ENCODE data around the gene MAMLD1. TPM values are rescaled to one million over a fixed set of nuclear protein-coding genes. Genes with fewer than 3 reads are reported as not detected.

The MAMLD1 gene
- total RNA-seq, 1 experiment from 2014 or later: 0.48 TPM

DNA sequence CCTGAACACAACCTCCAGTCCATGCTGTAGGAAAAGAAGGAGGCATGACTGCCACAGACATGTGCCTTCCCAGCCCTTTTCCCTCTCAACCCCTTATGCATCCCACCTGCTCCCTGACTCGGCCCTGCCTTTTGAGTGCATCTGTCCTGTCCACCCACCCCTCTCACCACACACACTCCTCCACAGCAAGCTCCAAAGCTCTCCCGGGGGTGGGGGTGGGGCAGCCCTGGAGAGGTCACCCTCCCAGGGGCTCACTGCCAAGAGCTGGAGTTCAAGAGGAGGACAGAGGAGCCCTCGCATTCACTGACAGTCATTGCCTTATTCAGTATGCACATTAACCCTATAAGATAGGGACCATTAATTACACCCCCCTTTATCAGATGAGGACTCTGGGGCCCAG is 46.6 kb upstream of the MAMLD1 start:
- Histone ChIP-seq H2BK12ac (ENCODE audit: insufficient read length, low read depth, low read length) (no peak overlapping the region), H3K14ac (ENCODE audit: insufficient read depth, low read length) (no peak overlapping the region), H4K5ac (ENCODE audit: insufficient read length, low read depth, low read length) (no peak overlapping the region), H4K91ac (ENCODE audit: insufficient read length, low read depth, low read length) (no peak overlapping the region), H4K20me1 (ENCODE audit: control insufficient read depth, insufficient read depth, insufficient read length) (no peaks in the 10 kb centered on the region), H3T11ph (ENCODE audit: low read length) (no peak overlapping the region), H3K79me1 (ENCODE audit: insufficient read depth, low read depth, low read length, poor library complexity, severe bottlenecking) (no peaks in the 10 kb centered on the region), H3K27ac (ENCODE audit: insufficient read length, low read depth, low read length) (no peak overlapping the region), H3K9me3 (ENCODE audit: control insufficient read depth, low read depth, low read length) (no peaks in the 10 kb centered on the region), H3K4ac (ENCODE audit: low read depth, low read length) (no peak overlapping the region), H3K79me2 (ENCODE audit: insufficient read depth, low read length) (no peaks in the 10 kb centered on the region), H3K23ac (ENCODE audit: insufficient read length, low read depth, low read length) (no peak overlapping the region), H3K4me1 (ENCODE audit: insufficient read depth, low read length) (no peaks in the 10 kb centered on the region), H2AK5ac (ENCODE audit: insufficient read length, low read length) (no peak overlapping the region), H2BK20ac (ENCODE audit: low read depth, low read length, poor library complexity, severe bottlenecking) (no peak overlapping the region), H2AFZ (ENCODE audit: low read length) (no peak overlapping the region), H2BK15ac (ENCODE audit: low read depth, low read length) (no peak overlapping the region), H2BK120ac (ENCODE audit: low read depth, low read length, poor library complexity, severe bottlenecking) (no peak overlapping the region), H3K23me2 (ENCODE audit: insufficient read length, low read depth, low read length, poor library complexity, severe bottlenecking) (no peaks in the 10 kb centered on the region), H3K18ac (ENCODE audit: insufficient read length, low read depth, low read length) (no peak overlapping the region), H3K27me3 (ENCODE audit: insufficient read depth, low read length) (no peaks in the 10 kb centered on the region), H4K8ac (replicated peaks; ENCODE audit: insufficient read length, low read depth, low read length) (no peak overlapping the region), H3K9ac (ENCODE audit: extremely low read depth, insufficient read length, low read length) (no peak overlapping the region), H3K56ac (ENCODE audit: insufficient read length, low read depth, low read length) (no peak overlapping the region), H3K4me2 (ENCODE audit: insufficient read depth, insufficient read length, low read length) (no peak overlapping the region), H2BK5ac (ENCODE audit: insufficient read length, low read length) (no peak overlapping the region)
- TF ChIP-seq CTCF (conservative IDR thresholded peaks at IDR 0.05): no peak
- H3K27me3 Mint-ChIP-seq (ENCODE audit: low read depth): peaks cover 7% of the 10 kb centered on the region
- H3K36me3 Mint-ChIP-seq (ENCODE audit: insufficient read depth in 1 of 3, low read depth in 3 of 3): peaks cover 0 to 3% (median 0%) of the 10 kb centered on the region in 3 experiments; a peak in 3 of 7 replicates
- H3K27ac Mint-ChIP-seq: no peak overlapping the region
- H3K9me3 Mint-ChIP-seq: peaks cover 71 to 82% of the 10 kb centered on the region in 2 experiments
- H3K4me3 Mint-ChIP-seq: no peak overlapping the region
- peak; percentile 5 for DNase-seq
- H3K4me1 Mint-ChIP-seq: peaks cover 0 to 8% of the 10 kb centered on the region in 2 experiments; a peak in 1 of 4 replicates
- no CpG with 5 or more reads among the region's 3 CpGs for WGBS (ENCODE audit: extremely low coverage, insufficient read length, low lambda C conversion rate)
